SJCRH30 (cell line): ENCODE results near the gene RMND5B. TPM values are rescaled to one million over a fixed set of nuclear protein-coding genes. Genes with fewer than 3 reads are reported as not detected.
A peak's percentile ranks its signal among the peaks of the same experiment; 100 is the strongest.
"Not testable (repeated sequence)": the region's sequence is repeated elsewhere in the genome, so short reads cannot be mapped to it uniquely, and the experiment has no call there.

Source experiments
- DNase-seq, 2 experiments: peaks; one replicate each; pipeline ENCODE4 v3.0.0-alpha.2; 2015 to 2020
- H3K27ac ChIP-seq: fragments of 250-450 bp; sonication (Bioruptor Pico); 2 replicates; pipeline ENCODE4 v1.5.1; 2020; ENCODE audit warnings: mild to moderate bottlenecking, moderate library complexity
- H3K27me3 ChIP-seq: fragments of 250-450 bp; sonication (Bioruptor Pico); 2 replicates; pipeline ENCODE4 v1.5.1; 2020; ENCODE audit warnings: mild to moderate bottlenecking, moderate library complexity
- H3K36me3 ChIP-seq: fragments of 250-450 bp; sonication (Bioruptor Pico); 2 replicates; pipeline ENCODE4 v1.5.1; 2020; ENCODE audit warnings: mild to moderate bottlenecking, moderate library complexity
- H3K4me1 ChIP-seq: fragments of 250-450 bp; sonication (Bioruptor Pico); 2 replicates; pipeline ENCODE4 v1.5.1; 2020; ENCODE audit warnings: mild to moderate bottlenecking, moderate library complexity
- H3K4me3 ChIP-seq: fragments of 250-450 bp; sonication (Bioruptor Pico); 2 replicates; pipeline ENCODE4 v1.5.1; 2020; ENCODE audit warnings: mild to moderate bottlenecking, moderate library complexity
- H3K9me3 ChIP-seq: fragments of 250-450 bp; sonication (Bioruptor Pico); replicated peaks from 2 replicates; pipeline ENCODE4 v1.5.1; 2020; ENCODE audit warnings: mild to moderate bottlenecking, moderate library complexity
- total RNA-seq: library from RNA; depleted of rRNA; stranded (reverse); fragments of >200 nt; shearing (Covaris generic); gene quantifications from 2 replicates; pipeline ENCODE4 v1.2.3, GENCODE V29; 2014

RMND5B gene
- total RNA-seq, 1 experiment from 2014 or later: 24.6 TPM

- no peaks in the 10 kb centered on the region for H3K27me3 ChIP-seq
- H3K9me3 ChIP-seq: no peaks in the 10 kb centered on the region
- H3K4me1 ChIP-seq: peaks cover 53% of the 10 kb centered on the region
- no peak for DNase-seq
- peaks cover 57% of the 10 kb centered on the region for H3K36me3 ChIP-seq
- H3K27ac ChIP-seq: peak overlapping the region; percentile 50
- H3K4me3 ChIP-seq: no peak overlapping the region
These were observed 10.8 kb upstream of the RMND5B start for GRCh38 chr5:178119915-178120606.

GRCh38 chr5:178120607-178121357 lies 10.0 kb upstream of the RMND5B start:
- Histone ChIP-seq H3K27ac (peak overlapping the region; percentile 50), H3K27me3 (no peaks in the 10 kb centered on the region), H3K9me3 (no peaks in the 10 kb centered on the region), H3K4me1 (peaks cover 49% of the 10 kb centered on the region), H3K36me3 (peaks cover 52% of the 10 kb centered on the region), H3K4me3 (no peak overlapping the region)
- peak; percentile 98 to 99 for DNase-seq

- no peaks in the 10 kb centered on the region for H3K9me3 ChIP-seq
- H3K4me3 ChIP-seq: no peak overlapping the region
- no peaks in the 10 kb centered on the region for H3K27me3 ChIP-seq
- no peak for DNase-seq
- H3K36me3 ChIP-seq: peaks cover 60% of the 10 kb centered on the region
- H3K27ac ChIP-seq: peak overlapping the region; percentile 43
- H3K4me1 ChIP-seq: peaks cover 46% of the 10 kb centered on the region
These were observed 9.2 kb upstream of the RMND5B start for GRCh38 chr5:178121391-178122276.

GRCh38 chr5:178122346-178122745 lies 8.5 kb upstream of the RMND5B start:
- no peak overlapping the region for H3K4me3 ChIP-seq
- peaks cover 41% of the 10 kb centered on the region for H3K4me1 ChIP-seq
- no peak for DNase-seq
- H3K27me3 ChIP-seq: no peaks in the 10 kb centered on the region
- H3K27ac ChIP-seq: no peak overlapping the region
- H3K9me3 ChIP-seq: no peaks in the 10 kb centered on the region
- peaks cover 62% of the 10 kb centered on the region for H3K36me3 ChIP-seq

GRCh38 chr5:178123094-178123965 lies 7.5 kb upstream of the RMND5B start:
- Histone ChIP-seq H3K4me3 (no peak overlapping the region), H3K27ac (no peak overlapping the region), H3K36me3 (peaks cover 62% of the 10 kb centered on the region), H3K9me3 (no peaks in the 10 kb centered on the region), H3K27me3 (no peaks in the 10 kb centered on the region), H3K4me1 (peaks cover 34% of the 10 kb centered on the region)
- DNase-seq: no peak

GRCh38 chr5:178123966-178124925 lies 6.6 kb upstream of the RMND5B start:
- Histone ChIP-seq H3K9me3 (no peaks in the 10 kb centered on the region), H3K27ac (no peak overlapping the region), H3K4me3 (no peak overlapping the region), H3K4me1 (peaks cover 26% of the 10 kb centered on the region), H3K36me3 (peaks cover 62% of the 10 kb centered on the region), H3K27me3 (no peaks in the 10 kb centered on the region)
- DNase-seq: no peak

- no peaks in the 10 kb centered on the region for H3K27me3 ChIP-seq
- peaks cover 52% of the 10 kb centered on the region for H3K36me3 ChIP-seq
- H3K9me3 ChIP-seq: no peaks in the 10 kb centered on the region
- H3K27ac ChIP-seq: no peak overlapping the region
- no peak for DNase-seq
- no peak overlapping the region for H3K4me3 ChIP-seq
- H3K4me1 ChIP-seq: peaks cover 18% of the 10 kb centered on the region
These were observed 5.4 kb upstream of the RMND5B start for GRCh38 chr5:178125253-178125906.

GRCh38 chr5:178126556-178126955 lies 4.3 kb upstream of the RMND5B start:
- H3K27ac ChIP-seq: no peak overlapping the region
- H3K4me3 ChIP-seq: no peak overlapping the region
- H3K27me3 ChIP-seq: no peaks in the 10 kb centered on the region
- H3K9me3 ChIP-seq: no peaks in the 10 kb centered on the region
- peaks cover 8% of the 10 kb centered on the region for H3K4me1 ChIP-seq
- no peak for DNase-seq
- H3K36me3 ChIP-seq: peaks cover 42% of the 10 kb centered on the region

GRCh38 chr5:178127300-178128009 lies 3.4 kb upstream of the RMND5B start:
- H3K4me3 ChIP-seq, H3K27ac ChIP-seq, H3K9me3 ChIP-seq, DNase-seq, H3K27me3 ChIP-seq, H3K4me1 ChIP-seq: not testable (repeated sequence)
- peaks cover 33% of the 10 kb centered on the region for H3K36me3 ChIP-seq

GRCh38 chr5:178129296-178129695 lies 1.5 kb upstream of the RMND5B start:
- Histone ChIP-seq H3K36me3 (peaks cover 16% of the 10 kb centered on the region), H3K9me3 (no peaks in the 10 kb centered on the region), H3K27me3 (no peaks in the 10 kb centered on the region), H3K4me1 (0 out of 2 replicates have a peak, but pooled peaks cover 4% of the 10 kb centered on the region), H3K4me3 (peak overlapping the region; percentile 65), H3K27ac (no peak overlapping the region)
- DNase-seq: no peak

- H3K4me1 ChIP-seq: not testable (repeated sequence)
These were observed 609 bp upstream of the RMND5B start for GRCh38 chr5:178130234-178130575.

GRCh38 chr5:178131446-178131996 lies 707 bp downstream of the RMND5B start:
- H3K27me3 ChIP-seq: no peaks in the 10 kb centered on the region
- 0 out of 2 replicates have a peak, but pooled peaks cover 4% of the 10 kb centered on the region for H3K4me1 ChIP-seq
- H3K27ac ChIP-seq: peak overlapping the region; percentile 21; the same call in 1 of the 2 replicates
- no peak for DNase-seq
- peaks cover 3% of the 10 kb centered on the region; the same call in 1 of the 2 replicates for H3K36me3 ChIP-seq
- H3K9me3 ChIP-seq: no peaks in the 10 kb centered on the region
- peak overlapping the region; percentile 65 for H3K4me3 ChIP-seq

More at GRCh38 chr5:178130234-178130575, 609 bp upstream of the RMND5B start:
- H3K27me3 ChIP-seq, H3K9me3 ChIP-seq, DNase-seq: not testable (repeated sequence)
- Histone ChIP-seq H3K4me3 (peak overlapping the region; percentile 65), H3K27ac (peak overlapping the region; percentile 67), H3K36me3 (peaks cover 10% of the 10 kb centered on the region; the same call in 1 of the 2 replicates)
